HFF-Myc (cell line): Measurements from ENCODE around the gene HEATR5B.

ENCODE experiments used
- DNase-seq: peaks from one replicate; pipeline ENCODE4 v3.0.0-alpha.2; 2011; ENCODE audit warnings: low read depth; ENCODE audit errors: extremely low read depth
- H3K4me3 ChIP-seq: replicated peaks from 2 replicates; pipeline ENCODE4 v1.5.1; 2011; ENCODE audit warnings: low read depth, mild to moderate bottlenecking, control low read depth, low read length
- TF ChIP-seq, protein P1 (sequence below): IDR thresholded peaks from 2 replicates; pipeline ENCODE4 v1.5.1; 2012; ENCODE audit warnings: mild to moderate bottlenecking, low read depth, low read length, control low read depth; ENCODE audit errors: missing control alignments

The HEATR5B gene

DNA sequence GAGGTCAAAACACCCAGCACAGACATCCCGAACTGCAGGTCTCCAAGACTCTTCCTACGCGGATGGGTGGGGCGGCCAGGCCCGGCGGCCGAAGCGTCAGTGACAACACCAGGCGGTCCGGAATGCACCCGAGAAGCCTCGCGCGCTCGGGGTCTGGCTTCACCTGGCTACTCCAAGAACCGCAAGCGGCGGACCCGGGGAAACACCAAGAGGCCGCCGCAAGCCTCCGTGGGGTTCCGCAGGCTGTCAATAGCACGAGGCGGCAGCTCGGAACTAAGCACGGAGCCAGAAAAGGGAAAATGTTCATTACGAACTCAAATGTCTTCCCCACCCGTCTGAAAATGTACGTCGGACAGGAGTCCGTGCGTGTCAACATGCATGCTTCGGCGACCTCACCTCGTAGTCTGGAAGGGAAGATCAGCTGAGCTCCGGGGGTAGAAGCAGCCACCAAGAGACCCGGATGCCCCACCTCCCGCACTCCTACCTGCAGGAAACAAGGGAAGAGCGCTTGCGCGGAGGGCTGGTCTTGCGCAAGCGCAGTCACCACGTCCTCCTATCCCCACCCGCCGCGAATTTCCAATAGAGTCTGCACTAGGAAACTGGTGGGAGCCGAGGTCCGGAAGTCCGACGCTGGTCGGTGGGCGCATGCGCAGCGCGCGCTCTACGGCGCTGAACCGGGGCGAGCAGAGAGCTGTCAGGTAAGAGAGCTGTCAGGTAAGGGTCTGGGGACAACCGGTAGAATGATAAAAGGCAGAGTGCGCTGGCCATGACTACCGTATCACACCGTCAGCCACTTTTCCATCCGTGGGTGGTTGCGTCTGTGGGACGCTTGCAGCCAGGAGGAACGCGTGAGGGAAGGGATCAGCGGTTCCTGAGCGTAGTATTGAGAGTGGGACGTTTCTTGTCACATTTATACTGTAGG, at the start of gene HEATR5B, which contains the start of gene GPATCH11:
Gene HEATR5B, minus strand, starts transcription at position 500 of the 922 bp plus-strand sequence. CDS start 958 bp downstream, outside the sequence.
Gene GPATCH11, plus strand, starts transcription at position 646 of the 922 bp plus-strand sequence. CDS start 3,864 bp downstream, outside the sequence.
- H3K4me3 ChIP-seq = peak within 1 kb of the TSS; percentile 81
- TF ChIP-seq, protein P1, sequence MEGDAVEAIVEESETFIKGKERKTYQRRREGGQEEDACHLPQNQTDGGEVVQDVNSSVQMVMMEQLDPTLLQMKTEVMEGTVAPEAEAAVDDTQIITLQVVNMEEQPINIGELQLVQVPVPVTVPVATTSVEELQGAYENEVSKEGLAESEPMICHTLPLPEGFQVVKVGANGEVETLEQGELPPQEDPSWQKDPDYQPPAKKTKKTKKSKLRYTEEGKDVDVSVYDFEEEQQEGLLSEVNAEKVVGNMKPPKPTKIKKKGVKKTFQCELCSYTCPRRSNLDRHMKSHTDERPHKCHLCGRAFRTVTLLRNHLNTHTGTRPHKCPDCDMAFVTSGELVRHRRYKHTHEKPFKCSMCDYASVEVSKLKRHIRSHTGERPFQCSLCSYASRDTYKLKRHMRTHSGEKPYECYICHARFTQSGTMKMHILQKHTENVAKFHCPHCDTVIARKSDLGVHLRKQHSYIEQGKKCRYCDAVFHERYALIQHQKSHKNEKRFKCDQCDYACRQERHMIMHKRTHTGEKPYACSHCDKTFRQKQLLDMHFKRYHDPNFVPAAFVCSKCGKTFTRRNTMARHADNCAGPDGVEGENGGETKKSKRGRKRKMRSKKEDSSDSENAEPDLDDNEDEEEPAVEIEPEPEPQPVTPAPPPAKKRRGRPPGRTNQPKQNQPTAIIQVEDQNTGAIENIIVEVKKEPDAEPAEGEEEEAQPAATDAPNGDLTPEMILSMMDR = no peak
- peak; percentile 85 for DNase-seq

DNA sequence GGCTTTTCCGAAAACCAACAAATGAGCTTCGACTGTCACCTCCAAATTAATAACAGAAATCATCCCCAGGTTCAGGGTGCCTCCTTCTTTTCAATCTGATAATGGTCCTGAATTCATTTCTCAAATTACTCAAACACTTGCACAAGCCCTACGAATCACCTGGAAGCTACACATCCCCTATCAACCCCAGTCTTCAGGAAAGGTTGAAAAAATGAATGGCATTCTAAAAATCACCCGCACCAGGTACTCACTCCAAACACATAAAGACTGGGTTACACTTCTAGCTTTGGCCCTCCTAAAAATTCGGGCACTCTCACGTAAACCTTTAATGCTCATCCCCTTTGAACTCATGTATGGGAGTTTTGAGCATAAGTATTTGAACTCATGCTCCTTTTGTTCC, 48.7 kb upstream of the HEATR5B start:
- no peak for DNase-seq
- H3K4me3 ChIP-seq = no peak overlapping the region
- TF ChIP-seq, protein P1 = no peak

DNA sequence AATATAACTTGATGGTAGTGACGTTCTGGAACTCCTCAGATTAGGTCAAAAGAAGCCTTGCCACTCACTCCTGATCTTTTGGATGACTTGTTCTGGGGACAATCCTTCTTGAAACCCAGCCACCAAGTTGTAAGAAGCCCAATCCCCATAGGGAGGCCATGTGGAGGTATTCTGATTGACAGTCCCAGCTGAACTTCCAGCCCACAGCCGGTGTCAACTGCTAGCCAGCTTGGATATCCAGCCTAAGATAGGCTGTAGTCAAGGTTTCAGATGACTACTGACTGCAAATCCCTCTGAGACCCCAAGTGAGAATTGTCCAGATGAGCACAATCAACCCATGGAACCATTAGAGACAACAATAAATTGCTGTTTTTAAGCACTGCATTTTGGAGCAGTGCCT, 41.2 kb upstream of the HEATR5B start:
- TF ChIP-seq, protein P1 = no peak
- no peak for DNase-seq
- no peak overlapping the region for H3K4me3 ChIP-seq

DNA sequence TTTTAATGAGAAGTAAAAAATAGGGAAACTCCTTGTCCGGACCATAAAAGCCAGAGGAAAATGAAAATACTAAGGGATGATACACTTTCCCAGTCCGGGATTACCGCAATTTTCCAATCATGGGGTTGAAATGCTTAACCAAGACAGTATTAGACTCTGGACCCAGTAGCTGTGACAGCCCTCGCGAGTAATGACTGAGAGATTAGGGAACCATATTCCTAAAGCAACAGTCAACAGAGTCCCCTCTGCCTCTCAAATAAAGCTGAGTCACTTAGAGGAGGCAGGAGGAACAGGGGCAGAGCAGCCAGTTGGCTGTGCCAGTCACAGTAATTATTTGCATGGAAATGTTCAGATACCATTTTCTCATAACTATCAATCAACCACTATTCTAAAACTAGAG, 35.0 kb upstream of the HEATR5B start:
- TF ChIP-seq, protein P1 = no peak
- H3K4me3 ChIP-seq = no peak overlapping the region
- no peak for DNase-seq

DNA sequence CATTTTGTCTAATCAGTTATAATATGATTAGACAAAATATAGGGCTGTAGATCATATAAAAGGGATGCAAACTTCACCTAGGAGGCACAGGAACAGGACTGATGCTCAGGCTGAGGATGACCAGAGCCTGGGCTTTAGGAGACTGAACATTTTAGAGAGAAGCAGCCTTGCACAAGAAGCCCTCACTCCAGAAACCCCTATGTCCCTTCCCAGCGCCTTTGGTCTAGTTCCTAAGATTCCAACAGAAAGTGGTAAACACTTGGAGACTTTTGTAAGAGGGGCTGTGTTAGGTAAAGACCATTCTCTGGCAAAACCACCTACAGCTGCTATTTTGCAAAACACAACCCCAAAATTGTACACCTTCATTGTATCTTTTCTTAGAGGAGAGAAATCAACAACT, 33.4 kb upstream of the HEATR5B start:
- no peak for DNase-seq
- TF ChIP-seq, protein P1 = no peak
- no peak overlapping the region for H3K4me3 ChIP-seq

DNA sequence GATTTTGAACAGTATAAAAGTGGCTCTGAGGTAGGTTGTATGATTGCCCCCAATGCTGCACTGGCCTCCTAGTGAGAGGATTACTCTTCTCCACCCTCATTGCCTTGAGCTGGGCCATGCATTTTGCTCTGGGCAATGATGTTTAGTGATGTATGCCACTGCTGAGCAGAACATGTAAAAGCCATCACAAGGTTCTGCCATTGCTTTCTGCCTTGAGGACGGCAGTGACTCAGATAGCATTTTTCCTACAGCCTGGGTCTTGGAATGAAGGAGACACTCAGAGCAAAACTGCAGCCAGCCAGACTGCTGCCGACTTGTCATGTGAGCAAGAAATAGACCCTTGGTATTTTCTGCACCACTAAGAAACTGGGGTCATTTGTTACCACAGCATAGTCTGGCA, 27.8 kb upstream of the HEATR5B start:
- no peak overlapping the region for H3K4me3 ChIP-seq
- TF ChIP-seq, protein P1 = no peak
- no peak for DNase-seq
